ENCODE data around the gene B3GNT5.

GRCh38 chr3:183307749-183308148 lies 54.7 kb downstream of the B3GNT5 start:
- TF ChIP-seq CTCF (conservative IDR thresholded peaks at IDR 0.05; ENCODE audit: low read length): no peak
- no peak for TF ChIP-seq EZH2phosphoT487 (IDR thresholded peaks at IDR 0.05; ENCODE audit: borderline replicate concordance)
